GM13976 (cell line): ENCODE data around the gene LPCAT4.

Source experiments
- DNase-seq: peaks from one replicate; pipeline ENCODE4 v3.0.0; 2012; ENCODE audit warnings: low spot score
- in situ Hi-C: fragments of 300-500 bp; cut with MboI; formaldehyde crosslinking; loops from one replicate; pipeline ENCODE4 v1.12.0; 2022; ENCODE audit warnings: low sequenced_read_pairs, mixed read lengths, inconsistent platforms; ENCODE audit not compliant: unreplicated experiment
- TF ChIP-seq, protein P1 (sequence below): IDR thresholded peaks from 2 replicates; pipeline ENCODE4 v1.5.1; 2012; ENCODE audit warnings: borderline replicate concordance, mild to moderate bottlenecking; ENCODE audit not compliant: insufficient read depth; ENCODE audit errors: extremely low read depth, missing control alignments, control extremely low read depth

Gene LPCAT4

DNA sequence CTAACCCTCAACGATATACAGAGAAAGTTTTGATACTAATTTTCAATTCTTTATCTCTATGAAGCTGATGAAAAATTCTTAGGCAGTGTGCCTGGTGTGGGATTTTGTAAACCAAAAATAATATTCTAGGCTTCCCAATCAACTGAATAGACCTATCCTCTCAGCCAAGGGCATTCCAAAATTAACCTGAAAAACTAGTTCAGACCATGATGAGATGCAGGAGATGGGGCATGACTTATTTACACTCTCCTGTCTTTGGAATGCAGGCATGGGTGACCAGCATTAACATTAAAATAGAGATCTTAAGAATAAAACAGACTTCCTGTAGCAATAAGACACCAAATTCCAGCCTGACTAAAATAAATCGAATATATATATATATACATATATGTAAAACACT, 7.8 kb upstream of the LPCAT4 start:
- in situ Hi-C loops: loop anchor here (25.0 kb wide), 2 partner anchors 212 to 313 kb away; partner anchors contain the start of gene GOLGA8B
- no peak for DNase-seq
- TF ChIP-seq, protein P1, sequence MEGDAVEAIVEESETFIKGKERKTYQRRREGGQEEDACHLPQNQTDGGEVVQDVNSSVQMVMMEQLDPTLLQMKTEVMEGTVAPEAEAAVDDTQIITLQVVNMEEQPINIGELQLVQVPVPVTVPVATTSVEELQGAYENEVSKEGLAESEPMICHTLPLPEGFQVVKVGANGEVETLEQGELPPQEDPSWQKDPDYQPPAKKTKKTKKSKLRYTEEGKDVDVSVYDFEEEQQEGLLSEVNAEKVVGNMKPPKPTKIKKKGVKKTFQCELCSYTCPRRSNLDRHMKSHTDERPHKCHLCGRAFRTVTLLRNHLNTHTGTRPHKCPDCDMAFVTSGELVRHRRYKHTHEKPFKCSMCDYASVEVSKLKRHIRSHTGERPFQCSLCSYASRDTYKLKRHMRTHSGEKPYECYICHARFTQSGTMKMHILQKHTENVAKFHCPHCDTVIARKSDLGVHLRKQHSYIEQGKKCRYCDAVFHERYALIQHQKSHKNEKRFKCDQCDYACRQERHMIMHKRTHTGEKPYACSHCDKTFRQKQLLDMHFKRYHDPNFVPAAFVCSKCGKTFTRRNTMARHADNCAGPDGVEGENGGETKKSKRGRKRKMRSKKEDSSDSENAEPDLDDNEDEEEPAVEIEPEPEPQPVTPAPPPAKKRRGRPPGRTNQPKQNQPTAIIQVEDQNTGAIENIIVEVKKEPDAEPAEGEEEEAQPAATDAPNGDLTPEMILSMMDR: no peak

DNA sequence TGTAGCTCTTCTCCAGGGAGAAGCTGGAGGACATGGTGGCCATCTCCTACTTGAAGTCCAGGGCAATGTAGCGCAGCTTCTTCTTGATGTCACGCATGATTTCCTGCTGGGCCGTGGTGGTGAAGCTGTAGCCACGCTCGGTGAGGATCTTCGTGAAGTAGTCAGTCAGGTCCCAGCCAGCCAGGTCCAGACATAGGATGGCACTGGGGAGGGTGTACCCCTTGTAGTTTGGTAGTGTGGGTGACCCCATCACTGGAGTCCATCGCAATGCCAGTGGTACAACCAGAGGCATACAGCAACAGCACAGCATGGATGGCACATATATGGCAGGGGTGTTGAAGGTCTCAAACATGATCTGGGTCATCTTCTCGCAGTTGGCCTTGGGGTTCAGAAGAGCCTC, 7.0 kb upstream of the LPCAT4 start:
- TF ChIP-seq, protein P1: no peak
- DNase-seq: no peak

DNA sequence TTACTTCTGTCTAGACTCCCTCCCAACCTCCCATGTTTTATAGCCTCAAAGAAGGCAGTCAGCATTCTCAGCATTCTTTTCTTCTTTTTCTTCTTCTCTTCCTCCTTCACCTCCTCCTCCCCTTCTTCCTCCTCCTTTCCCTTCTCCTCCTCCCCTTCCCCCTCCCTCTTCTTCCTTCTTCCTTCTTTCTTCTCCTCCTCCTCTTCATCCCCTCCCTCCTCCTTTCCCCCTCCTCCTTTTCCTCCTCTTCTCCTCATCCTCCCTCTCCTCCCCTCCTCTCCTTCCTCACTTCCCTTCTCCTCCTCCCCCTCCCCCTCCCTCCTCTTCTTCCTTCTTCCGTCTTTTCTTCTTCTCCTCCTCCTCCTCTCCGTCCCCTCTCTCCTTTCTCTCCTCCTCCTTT, 3.6 kb upstream of the LPCAT4 start:
- in situ Hi-C loops: loop anchor here (25.0 kb wide), 2 partner anchors 217 to 308 kb away; partner anchors contain the start of gene GOLGA8B
- TF ChIP-seq, protein P1: no peak
- DNase-seq: no peak

More for the DNA sequence above, 7.0 kb upstream of the LPCAT4 start:
- in situ Hi-C loops: loop anchor here (25.0 kb wide), 2 partner anchors 213 to 312 kb away; partner anchors contain the start of gene GOLGA8B

DNA sequence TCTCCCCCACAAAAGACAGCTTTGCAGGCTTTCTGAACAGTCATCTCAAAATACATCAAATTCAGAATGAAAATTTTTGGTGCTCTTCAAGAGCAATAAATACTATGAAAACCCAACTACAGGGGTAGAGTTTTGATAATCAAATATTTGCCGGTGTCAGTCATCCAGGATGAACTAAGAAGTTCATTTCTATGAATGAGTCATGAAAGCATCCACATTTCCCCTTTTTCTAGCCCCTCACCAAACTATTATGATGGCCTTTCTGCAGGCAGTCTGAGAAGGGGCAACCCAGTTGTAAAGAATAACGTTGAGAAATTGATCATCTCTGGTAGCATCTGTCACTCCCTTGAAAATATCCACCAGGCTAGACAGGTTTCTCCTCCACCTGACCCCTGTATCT, 3.1 kb upstream of the LPCAT4 start:
- DNase-seq: peak; percentile 22
- TF ChIP-seq, protein P1: no peak
- in situ Hi-C loops: loop anchor here (25.0 kb wide), 2 partner anchors 217 to 308 kb away; partner anchors contain the start of gene GOLGA8B

DNA sequence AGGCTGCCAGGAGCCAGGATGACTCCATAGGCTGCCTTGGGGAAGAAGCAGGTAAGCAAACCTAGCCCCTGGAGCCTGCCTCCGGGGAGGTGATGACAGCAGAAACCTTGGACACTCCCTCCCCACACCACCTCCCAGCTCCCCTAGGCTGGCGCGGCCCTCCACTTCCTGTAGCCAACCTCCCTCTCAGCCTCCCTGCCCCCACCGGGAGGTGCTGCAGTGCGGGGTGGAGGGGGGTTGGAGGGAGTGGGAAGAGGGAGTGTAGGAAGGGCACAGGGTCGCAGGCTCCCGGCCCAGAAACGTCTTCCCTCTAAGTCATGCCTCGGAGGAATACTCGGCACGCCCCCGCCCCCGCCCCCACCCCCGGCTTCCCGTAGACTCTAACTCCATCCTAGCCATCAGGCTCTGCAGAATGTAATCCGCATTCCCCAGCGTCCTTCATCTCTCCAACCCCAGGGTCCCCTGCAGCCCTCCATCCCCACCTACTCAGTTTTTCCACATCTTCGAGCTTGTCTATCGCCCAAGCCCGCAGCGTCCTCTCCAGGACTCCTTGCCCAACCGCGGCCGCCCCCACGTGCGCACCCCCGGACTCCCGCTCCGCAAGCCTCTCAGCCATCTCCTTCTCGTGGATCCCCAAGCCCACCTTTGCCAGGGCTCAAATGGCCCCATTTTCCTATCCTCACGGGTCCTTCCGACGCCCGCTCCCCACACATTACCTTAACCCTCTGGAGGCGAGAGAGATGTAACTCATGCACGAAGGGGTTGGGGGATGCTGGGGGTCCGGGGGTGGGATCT, 528 bp downstream of the LPCAT4 start:
- peak; percentile 64 for DNase-seq
- TF ChIP-seq, protein P1: no peak
- in situ Hi-C loops: loop anchor here (25.0 kb wide), 2 partner anchors 221 to 304 kb away; partner anchors contain the start of gene GOLGA8B

DNA sequence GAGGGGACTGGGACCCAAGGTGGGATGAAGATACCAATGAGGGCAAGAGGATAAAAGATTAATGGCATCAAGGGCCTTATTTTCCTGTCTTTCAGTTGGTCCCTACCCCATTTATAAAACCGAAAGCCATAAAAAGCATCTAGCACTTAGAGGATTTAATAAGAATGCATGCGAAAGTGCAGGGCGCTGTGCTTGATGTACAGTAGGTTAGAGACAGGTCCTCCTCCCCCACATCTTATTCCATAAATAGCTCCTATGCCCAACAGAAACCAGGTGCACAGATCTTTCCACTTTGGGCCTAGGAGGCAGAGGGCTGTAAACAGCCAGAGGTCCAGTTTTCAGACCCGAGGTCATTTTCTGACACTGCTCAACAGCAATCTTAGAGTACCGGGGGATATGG, 1.2 kb downstream of the LPCAT4 start:
- TF ChIP-seq, protein P1: no peak
- DNase-seq: peak; percentile 25
- in situ Hi-C loops: loop anchor here (25.0 kb wide), 2 partner anchors 221 to 304 kb away; partner anchors contain the start of gene GOLGA8B
